Muscle layer of colon (tissue), 2 donors: ENCODE results near the gene FCHSD1.

Experiments used
- H3K27ac ChIP-seq: one replicate; pipeline ENCODE4 v1.7.0; 2013; ENCODE audit warnings: low read depth, mild to moderate bottlenecking, low read length, moderate library complexity
- H3K27me3 ChIP-seq, 2 donors: one replicate each; pipeline ENCODE4 v1.7.0; 2013; ENCODE audit warnings: low read length in 2 of 2, mild to moderate bottlenecking in 2 of 2; ENCODE audit not compliant: insufficient read depth in 2 of 2, control insufficient read depth in 1 of 2
- H3K36me3 ChIP-seq: one replicate; pipeline ENCODE4 v1.7.0; 2013; ENCODE audit warnings: mild to moderate bottlenecking, low read length; ENCODE audit not compliant: insufficient read depth
- H3K4me1 ChIP-seq: one replicate; pipeline ENCODE4 v1.7.0; 2013; ENCODE audit warnings: mild to moderate bottlenecking, low read length; ENCODE audit not compliant: insufficient read depth
- H3K4me3 ChIP-seq, 2 donors: one replicate each; pipeline ENCODE4 v1.7.0; 2013; ENCODE audit warnings: low read length in 2 of 2, low read depth in 1 of 2, mild to moderate bottlenecking in 1 of 2, moderate library complexity in 1 of 2
- H3K9ac ChIP-seq: one replicate; pipeline ENCODE4 v1.7.0; 2013; ENCODE audit warnings: low read length
- H3K9me3 ChIP-seq: one replicate; pipeline ENCODE4 v1.7.0; 2013; ENCODE audit warnings: mild to moderate bottlenecking, low read length
- donor health status: abdominal sarcoma.
- donor health status: Adenocarcinoma of cecum.

FCHSD1 gene

DNA sequence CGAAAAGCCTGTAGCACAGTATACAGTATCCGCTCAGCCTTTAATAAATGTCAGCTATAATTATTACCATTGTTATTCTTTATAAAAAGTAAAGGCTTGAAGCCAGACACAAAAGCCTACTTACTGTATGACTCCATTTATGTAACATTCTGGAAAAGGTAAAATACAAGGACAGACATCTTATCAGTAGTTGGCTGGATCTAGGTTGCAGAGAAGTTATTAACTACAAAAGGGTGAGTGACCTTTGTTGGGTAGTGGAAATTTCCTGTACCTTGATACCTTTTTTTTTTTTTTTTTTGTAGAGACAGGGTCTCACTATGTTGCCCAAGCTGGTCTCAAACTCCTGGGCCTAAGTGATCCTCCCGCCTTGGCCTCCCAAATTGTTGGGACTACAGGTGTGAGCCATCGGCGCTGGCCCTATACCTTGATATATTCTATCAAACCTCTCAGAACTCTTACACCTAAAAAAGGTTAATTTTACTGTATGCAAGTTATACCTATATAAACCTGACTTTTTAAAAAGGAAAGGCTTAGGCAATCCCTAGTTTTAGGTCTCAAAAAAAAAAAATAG is 20.6 kb downstream of the FCHSD1 start:
- Histone ChIP-seq H3K9ac (no peak overlapping the region), H3K36me3 (peaks cover 44% of the 10 kb centered on the region), H3K27me3 (no peaks in the 10 kb centered on the region), H3K9me3 (no peaks in the 10 kb centered on the region), H3K4me3 (no peak overlapping the region), H3K27ac (no peak overlapping the region), H3K4me1 (peaks cover 11% of the 10 kb centered on the region)

DNA sequence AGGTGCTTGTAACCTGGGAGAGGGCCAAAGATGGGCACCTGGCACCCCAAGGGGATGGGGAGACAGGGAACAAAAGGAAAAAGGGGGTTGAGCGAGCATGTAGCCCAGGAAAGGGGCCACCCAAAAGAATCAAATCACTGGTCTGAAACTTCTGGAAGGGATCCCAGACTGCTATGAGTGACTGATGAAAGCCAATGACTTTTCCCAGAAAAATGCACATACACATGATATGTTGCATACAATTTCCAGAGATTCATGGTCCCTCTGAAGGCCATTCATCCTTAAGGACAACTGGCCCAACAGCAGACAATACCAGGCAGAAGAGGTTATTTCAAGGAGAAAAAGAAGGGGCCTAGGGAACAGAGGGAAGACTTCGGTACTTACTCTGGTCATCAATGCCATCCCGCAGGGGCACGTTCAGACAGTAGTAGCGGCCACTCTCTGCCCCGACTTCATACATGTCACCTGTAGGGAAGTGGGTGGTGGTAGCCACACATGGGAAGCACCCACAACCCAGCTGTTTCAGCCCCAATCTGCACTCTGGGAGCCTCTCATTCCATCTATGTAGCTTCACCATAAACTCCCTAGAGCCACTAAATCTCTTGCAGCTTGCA is 22.9 kb downstream of the FCHSD1 start:
- H3K9ac ChIP-seq = no peak overlapping the region
- no peaks in the 10 kb centered on the region for H3K9me3 ChIP-seq
- H3K36me3 ChIP-seq = peaks cover 62% of the 10 kb centered on the region
- H3K27ac ChIP-seq = no peak overlapping the region
- H3K27me3 ChIP-seq = no peaks in the 10 kb centered on the region
- no peak overlapping the region for H3K4me3 ChIP-seq
- H3K4me1 ChIP-seq = no peaks in the 10 kb centered on the region

DNA sequence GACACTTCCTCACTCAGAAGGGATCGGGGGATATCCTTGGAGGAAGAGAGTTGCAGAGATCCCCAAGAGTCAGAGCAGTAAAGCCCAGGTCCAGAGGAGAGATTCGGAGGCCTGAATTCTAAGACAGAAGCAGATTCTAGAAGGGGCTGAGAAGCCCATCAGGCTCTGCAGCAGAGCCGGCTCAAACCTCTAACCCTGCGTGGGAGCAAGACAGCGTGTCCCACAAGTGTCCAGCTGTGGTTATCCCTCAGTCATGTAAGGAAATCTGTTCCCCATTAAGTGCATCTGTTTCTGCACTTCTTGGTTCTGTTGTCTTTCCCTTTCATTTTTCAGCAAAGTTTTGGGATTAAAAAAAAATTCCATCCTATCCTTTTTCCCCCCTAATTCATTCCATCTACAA is 27.6 kb downstream of the FCHSD1 start:
- H3K9ac ChIP-seq = no peak overlapping the region
- H3K27ac ChIP-seq = no peak overlapping the region
- no peaks in the 10 kb centered on the region for H3K27me3 ChIP-seq
- H3K9me3 ChIP-seq = no peaks in the 10 kb centered on the region
- no peak overlapping the region for H3K4me3 ChIP-seq
- H3K4me1 ChIP-seq = no peaks in the 10 kb centered on the region
- peaks cover 68% of the 10 kb centered on the region for H3K36me3 ChIP-seq

DNA sequence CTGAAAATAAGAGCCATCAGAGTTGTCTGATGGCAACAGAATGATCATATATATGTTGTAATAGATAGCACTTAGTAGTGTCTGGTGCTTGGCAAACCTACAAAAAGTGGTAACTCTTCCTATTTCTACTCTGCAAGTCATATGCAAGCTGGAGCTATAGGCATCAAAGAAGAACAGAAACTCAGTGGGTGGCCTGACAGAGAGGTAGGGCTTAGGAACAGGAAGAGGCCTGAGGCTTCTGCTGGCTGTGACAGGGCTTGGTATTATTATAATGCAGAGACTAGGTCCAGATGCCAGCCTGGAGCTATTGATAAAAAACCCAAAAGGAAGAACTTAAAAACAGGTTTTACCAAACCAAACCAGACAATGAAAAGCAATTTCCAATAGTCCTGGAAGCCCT is 28.0 kb downstream of the FCHSD1 start:
- H3K27me3 ChIP-seq = no peaks in the 10 kb centered on the region
- no peak overlapping the region for H3K27ac ChIP-seq
- H3K36me3 ChIP-seq = peaks cover 63% of the 10 kb centered on the region

DNA sequence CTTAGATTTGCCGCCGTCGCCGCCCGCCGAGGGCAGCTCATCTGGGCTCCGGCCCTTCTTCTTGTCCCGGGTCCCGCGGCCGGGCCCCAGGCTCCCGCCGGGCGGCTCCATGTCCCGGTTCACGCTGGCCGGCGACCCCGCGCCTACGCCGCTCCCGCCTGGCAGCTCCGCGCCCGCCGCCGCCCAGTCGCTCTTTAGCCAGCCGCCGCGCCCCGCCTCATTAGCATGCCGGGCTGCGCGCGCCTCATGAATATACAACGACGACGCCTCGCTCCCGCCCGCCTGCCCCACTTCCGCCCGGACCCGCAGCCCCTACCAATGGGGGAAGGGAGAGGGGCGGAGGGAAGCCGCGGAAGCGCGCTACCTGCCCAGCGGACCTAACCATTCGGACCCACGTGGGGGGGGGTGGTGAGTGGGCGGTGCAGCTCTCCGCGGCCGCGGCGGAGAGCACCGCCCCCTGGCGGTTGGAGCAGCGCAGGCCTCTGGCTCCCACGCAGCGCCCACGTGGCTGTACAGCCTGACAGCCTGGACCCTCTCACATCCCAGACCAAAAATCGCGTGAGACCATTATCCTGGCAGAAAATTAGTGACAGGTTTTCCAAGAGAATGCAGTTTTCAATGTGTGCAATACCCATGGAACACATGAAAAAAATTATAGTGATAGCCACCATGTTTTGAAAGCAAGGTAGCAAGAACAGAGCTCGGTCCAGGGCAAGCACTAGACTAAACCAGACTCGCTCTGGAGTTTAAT is 32.2 kb downstream of the FCHSD1 start, which contains the start of gene DIAPH1:
DIAPH1 (minus strand) TSS at position 197 of the 751 bp plus-strand sequence; CDS start at position 111, 86 bp downstream.
- H3K4me1 ChIP-seq = peaks cover 12% of the 10 kb centered on the region
- H3K9ac ChIP-seq = peak within 1 kb of the TSS; percentile 24
- H3K27me3 ChIP-seq = no peaks in the 10 kb centered on the region
- H3K9me3 ChIP-seq = no peaks in the 10 kb centered on the region
- H3K36me3 ChIP-seq = peaks cover 36% of the 10 kb centered on the region
- H3K27ac ChIP-seq = peak within 1 kb of the TSS; percentile 47
- peak within 1 kb of the TSS; percentile 61 to 80 for H3K4me3 ChIP-seq

More for the DNA sequence above, 28.0 kb downstream of the FCHSD1 start:
- H3K9ac ChIP-seq = no peak overlapping the region
- no peaks in the 10 kb centered on the region for H3K9me3 ChIP-seq
- H3K4me1 ChIP-seq = peaks cover under 1% of the 10 kb centered on the region
- no peak overlapping the region for H3K4me3 ChIP-seq

DNA sequence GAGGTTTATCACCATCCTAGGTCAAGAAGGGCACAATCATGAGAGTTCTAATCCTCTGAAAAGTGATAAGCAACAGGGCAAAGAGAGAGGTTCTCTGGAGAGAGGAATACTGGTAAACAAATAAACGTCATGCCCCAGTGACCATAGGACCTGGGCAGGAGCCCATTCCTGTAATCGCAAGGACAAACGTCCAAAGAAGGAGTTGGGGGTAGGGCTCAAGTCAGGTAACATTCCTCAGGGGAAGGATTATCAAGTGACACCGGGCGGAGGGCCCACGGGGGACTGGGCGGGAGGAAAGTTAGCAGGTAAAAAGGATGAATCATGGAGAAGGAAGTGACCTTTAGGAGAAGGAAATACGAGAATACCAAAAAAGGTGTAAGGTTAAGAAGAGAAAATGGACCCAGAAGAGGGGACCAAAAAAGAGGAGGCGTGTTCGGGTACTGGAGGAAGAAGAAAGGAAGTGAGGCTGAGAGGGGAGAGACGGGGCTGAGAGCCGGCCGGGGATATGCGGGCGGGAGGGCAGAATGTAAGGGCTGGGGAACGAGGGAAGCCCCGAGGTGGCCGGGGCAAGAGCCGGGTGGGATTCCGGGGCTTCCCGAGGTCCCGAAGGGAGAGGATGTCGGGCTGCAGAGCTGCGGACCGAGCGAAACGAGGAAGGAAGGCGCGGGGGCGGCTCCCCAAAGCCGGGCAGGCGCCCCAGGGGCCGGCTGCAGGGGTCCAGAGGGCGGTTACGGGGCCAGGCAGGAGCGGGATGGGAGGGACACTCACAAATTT is 33.0 kb downstream of the FCHSD1 start:
- Histone ChIP-seq H3K4me1 (peaks cover 12% of the 10 kb centered on the region), H3K9ac (peak overlapping the region; percentile 24), H3K4me3 (peak overlapping the region; percentile 61 to 80), H3K9me3 (no peaks in the 10 kb centered on the region), H3K27ac (peak overlapping the region; percentile 47), H3K27me3 (no peaks in the 10 kb centered on the region), H3K36me3 (peaks cover 28% of the 10 kb centered on the region)

DNA sequence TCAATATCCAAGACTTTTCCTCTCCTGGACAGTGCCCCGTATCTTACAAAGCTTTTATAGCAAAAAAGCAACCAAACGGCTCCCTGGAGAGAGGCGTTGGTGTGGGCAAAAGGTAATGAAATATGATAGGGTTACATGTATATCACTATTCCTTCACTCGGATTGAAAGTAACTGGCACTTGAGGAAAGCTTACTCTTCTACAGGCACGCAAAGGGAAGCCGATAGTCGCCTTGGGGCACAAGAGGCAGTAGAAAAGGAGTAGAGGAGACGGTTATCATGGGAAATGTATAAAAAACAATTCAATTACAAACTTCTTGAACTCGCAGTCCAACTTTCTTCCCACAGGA is 33.6 kb downstream of the FCHSD1 start:
- Histone ChIP-seq H3K27me3 (no peaks in the 10 kb centered on the region), H3K27ac (peak overlapping the region; percentile 47), H3K9me3 (no peaks in the 10 kb centered on the region), H3K36me3 (peaks cover 25% of the 10 kb centered on the region), H3K9ac (peak overlapping the region; percentile 24), H3K4me3 (peak overlapping the region; percentile 61 to 80), H3K4me1 (peaks cover 12% of the 10 kb centered on the region)

DNA sequence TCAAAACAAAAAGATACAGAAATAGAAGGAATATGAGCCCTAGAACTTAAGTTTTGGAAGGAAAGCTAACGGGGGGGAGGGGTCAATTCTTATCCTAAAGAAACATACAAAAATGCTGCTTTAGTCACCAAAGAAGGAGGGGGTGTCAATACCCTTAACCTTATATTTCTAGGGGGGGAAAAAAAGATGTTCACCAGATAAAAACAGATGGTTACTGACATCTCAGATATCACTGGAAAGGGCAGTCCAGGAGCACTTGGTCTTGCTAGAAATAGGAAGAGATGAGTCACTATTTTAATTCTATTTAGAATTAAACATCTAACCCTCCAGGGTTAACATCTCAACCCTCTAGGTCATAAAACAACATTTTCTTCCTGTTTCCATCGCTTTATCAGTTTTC is 34.1 kb downstream of the FCHSD1 start:
- Histone ChIP-seq H3K9ac (no peak overlapping the region), H3K27ac (peak overlapping the region; percentile 47), H3K4me3 (no peak overlapping the region)

DNA sequence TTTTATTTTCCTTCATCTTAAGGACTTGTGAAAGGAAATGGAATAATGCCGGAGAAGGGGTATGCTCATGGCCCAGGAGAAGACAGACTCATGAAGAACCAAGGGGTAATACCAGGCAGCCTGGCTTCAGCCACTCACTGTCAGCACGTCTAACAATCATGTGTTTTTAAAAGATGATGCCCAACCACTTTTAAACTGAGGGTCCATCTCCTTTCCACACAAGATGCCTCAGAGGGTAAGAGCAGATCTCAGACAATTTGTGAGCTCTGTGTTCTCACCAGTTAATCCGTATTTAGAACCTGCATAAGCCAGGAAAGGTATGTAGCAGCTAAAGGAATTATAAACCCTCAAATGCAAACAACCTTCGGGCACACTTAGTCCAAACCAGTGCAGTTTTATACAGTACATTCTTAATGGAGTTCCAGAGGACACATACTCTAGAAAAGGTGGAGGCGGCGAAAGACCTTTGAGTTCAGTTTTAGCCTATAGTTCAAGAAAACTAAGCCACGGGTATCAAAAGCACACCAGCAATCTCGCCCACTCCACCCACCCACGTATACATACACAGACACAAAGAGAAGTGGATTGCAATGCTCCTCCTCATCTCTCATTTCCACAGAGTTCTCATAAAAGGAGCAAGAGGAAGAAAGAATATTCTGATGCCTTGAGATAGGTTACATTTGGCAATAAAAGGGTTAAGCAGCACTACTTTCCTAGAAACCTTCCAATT is 35.1 kb downstream of the FCHSD1 start:
- Histone ChIP-seq H3K9me3 (no peaks in the 10 kb centered on the region), H3K36me3 (peaks cover 12% of the 10 kb centered on the region), H3K4me3 (no peak overlapping the region), H3K4me1 (peaks cover 12% of the 10 kb centered on the region), H3K27me3 (no peaks in the 10 kb centered on the region), H3K27ac (no peak overlapping the region), H3K9ac (no peak overlapping the region)

More for the DNA sequence above, 34.1 kb downstream of the FCHSD1 start:
- Histone ChIP-seq H3K4me1 (peaks cover 12% of the 10 kb centered on the region), H3K36me3 (peaks cover 21% of the 10 kb centered on the region), H3K9me3 (no peaks in the 10 kb centered on the region), H3K27me3 (no peaks in the 10 kb centered on the region)

DNA sequence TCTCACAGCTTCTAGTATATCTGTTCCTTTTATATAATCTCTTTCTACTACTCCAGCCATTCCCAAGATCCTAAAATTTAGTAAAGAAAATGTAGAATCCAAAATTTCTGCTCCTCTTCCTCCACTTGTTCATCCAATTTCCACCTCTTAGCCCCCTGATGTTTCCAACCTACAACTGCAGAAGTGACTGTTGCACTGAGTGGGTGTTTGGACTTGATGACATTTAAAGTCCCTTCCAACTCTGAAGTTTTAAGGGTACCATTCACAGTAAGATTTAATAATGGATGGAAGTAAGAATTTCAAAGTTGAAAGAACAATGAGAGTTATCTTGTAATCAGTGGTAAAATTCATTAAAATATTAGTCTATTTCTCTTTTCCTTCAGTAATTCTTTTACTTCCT is 37.9 kb downstream of the FCHSD1 start:
- Histone ChIP-seq H3K4me3 (no peak overlapping the region), H3K4me1 (peaks cover 12% of the 10 kb centered on the region), H3K36me3 (no peaks in the 10 kb centered on the region)

DNA sequence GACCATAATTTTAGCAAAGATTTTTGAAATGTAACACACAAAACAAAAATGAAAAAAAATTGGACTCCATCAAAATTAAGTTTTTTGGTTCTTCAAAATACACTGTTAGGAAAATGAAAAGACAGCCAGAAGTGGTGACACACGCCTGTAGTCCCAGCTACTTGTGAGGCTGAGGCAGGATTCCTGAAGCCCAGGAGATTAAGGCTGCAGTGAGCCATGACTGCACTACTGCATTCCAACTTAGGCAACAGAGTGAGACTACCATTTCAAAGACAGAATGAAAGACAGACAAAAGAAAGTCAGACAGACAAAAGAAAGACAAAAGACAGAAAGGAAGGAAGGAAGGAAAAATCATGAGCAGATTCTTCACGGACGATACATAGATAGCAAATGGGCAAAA is 39.9 kb downstream of the FCHSD1 start:
- Histone ChIP-seq H3K9me3 (no peaks in the 10 kb centered on the region), H3K4me3 (no peak overlapping the region), H3K36me3 (no peaks in the 10 kb centered on the region), H3K4me1 (no peaks in the 10 kb centered on the region), H3K27ac (no peak overlapping the region), H3K9ac (no peak overlapping the region), H3K27me3 (no peaks in the 10 kb centered on the region)

More for the DNA sequence above, 37.9 kb downstream of the FCHSD1 start:
- no peaks in the 10 kb centered on the region for H3K9me3 ChIP-seq
- H3K9ac ChIP-seq = no peak overlapping the region
- no peaks in the 10 kb centered on the region for H3K27me3 ChIP-seq
- H3K27ac ChIP-seq = no peak overlapping the region
